ENCODE data around the gene ABCG1. TPM values are rescaled to one million over a fixed set of nuclear protein-coding genes. Genes with fewer than 3 reads are reported as not detected.

Gene ABCG1
- polyA plus RNA-seq, 1 donor from 2014 or later: 14.2 TPM

- H3K9ac ChIP-seq (ENCODE audit: low read length): no peak overlapping the region
- no peak overlapping the region for H2AFZ ChIP-seq (ENCODE audit: low read depth, low read length)
- no peaks in the 10 kb centered on the region for H3K9me2 ChIP-seq (ENCODE audit: insufficient read depth, low read length)
- no peaks in the 10 kb centered on the region for H4K20me1 ChIP-seq (ENCODE audit: insufficient read depth)
- H3K9me3 ChIP-seq (ENCODE audit: low read length): no peaks in the 10 kb centered on the region
- H3K4me3 ChIP-seq (ENCODE audit: low read length): no peak overlapping the region
- H3K4me2 ChIP-seq (ENCODE audit: low read length): no peak overlapping the region
- TF ChIP-seq EZH2 (IDR thresholded peaks at IDR 0.05; ENCODE audit: borderline replicate concordance, insufficient read depth, low read length, poor library complexity, severe bottlenecking) (no peak), SMC3 (conservative IDR thresholded peaks at IDR 0.05; ENCODE audit: poor library complexity) (no peak), EP300 (conservative IDR thresholded peaks at IDR 0.05; ENCODE audit: poor library complexity, severe bottlenecking) (no peak), CTCF (IDR thresholded peaks at IDR 0.05; ENCODE audit: poor library complexity, severe bottlenecking) (no peak), REST (IDR thresholded peaks at IDR 0.05; ENCODE audit: borderline replicate concordance) (no peak), RAD21 (conservative IDR thresholded peaks at IDR 0.05) (no peak), TAF1 (IDR thresholded peaks at IDR 0.05; ENCODE audit: low read depth) (no peak), POLR2AphosphoS5 (IDR thresholded peaks at IDR 0.05) (no peak), MXI1 (conservative IDR thresholded peaks at IDR 0.05; ENCODE audit: poor library complexity, severe bottlenecking) (no peak)
- no peaks in the 10 kb centered on the region for H3K36me3 ChIP-seq (ENCODE audit: insufficient read depth, low read length)
- H3K79me2 ChIP-seq (replicated peaks; ENCODE audit: insufficient read depth, low read length): no peaks in the 10 kb centered on the region
- no peak overlapping the region for H3K27ac ChIP-seq (ENCODE audit: low read length)
- no peaks in the 10 kb centered on the region for H3F3A ChIP-seq (ENCODE audit: insufficient read depth, low read length, poor library complexity, severe bottlenecking)
- no peaks in the 10 kb centered on the region for H3K27me3 ChIP-seq (ENCODE audit: insufficient read depth, low read depth, low read length)
Measured at GRCh38 chr21:42295845-42296244, 76.9 kb downstream of the ABCG1 start.

- H3K9me3 ChIP-seq (ENCODE audit: low read length): no peaks in the 10 kb centered on the region
- H3K4me2 ChIP-seq (ENCODE audit: low read length): no peak overlapping the region
- TF ChIP-seq REST (IDR thresholded peaks at IDR 0.05; ENCODE audit: borderline replicate concordance) (no peak), CTCF (IDR thresholded peaks at IDR 0.05; ENCODE audit: poor library complexity, severe bottlenecking) (no peak), SMC3 (conservative IDR thresholded peaks at IDR 0.05; ENCODE audit: poor library complexity) (no peak), EZH2 (IDR thresholded peaks at IDR 0.05; ENCODE audit: borderline replicate concordance, insufficient read depth, low read length, poor library complexity, severe bottlenecking) (no peak), MXI1 (conservative IDR thresholded peaks at IDR 0.05; ENCODE audit: poor library complexity, severe bottlenecking) (no peak), RAD21 (conservative IDR thresholded peaks at IDR 0.05) (no peak), EP300 (conservative IDR thresholded peaks at IDR 0.05; ENCODE audit: poor library complexity, severe bottlenecking) (no peak), POLR2AphosphoS5 (IDR thresholded peaks at IDR 0.05) (no peak), TAF1 (IDR thresholded peaks at IDR 0.05; ENCODE audit: low read depth) (no peak)
- no peaks in the 10 kb centered on the region for H3K79me2 ChIP-seq (replicated peaks; ENCODE audit: insufficient read depth, low read length)
- H3K9me2 ChIP-seq (ENCODE audit: insufficient read depth, low read length): no peaks in the 10 kb centered on the region
- H3F3A ChIP-seq (ENCODE audit: insufficient read depth, low read length, poor library complexity, severe bottlenecking): no peaks in the 10 kb centered on the region
- no peak overlapping the region for H3K9ac ChIP-seq (ENCODE audit: low read length)
- no peak overlapping the region for H2AFZ ChIP-seq (ENCODE audit: low read depth, low read length)
- H3K36me3 ChIP-seq (ENCODE audit: insufficient read depth, low read length): no peaks in the 10 kb centered on the region
- no peak overlapping the region for H3K27ac ChIP-seq (ENCODE audit: low read length)
- no peaks in the 10 kb centered on the region for H4K20me1 ChIP-seq (ENCODE audit: insufficient read depth)
- H3K4me3 ChIP-seq (ENCODE audit: low read length): no peak overlapping the region
- H3K27me3 ChIP-seq (ENCODE audit: insufficient read depth, low read depth, low read length): no peaks in the 10 kb centered on the region
Measured at GRCh38 chr21:42296501-42296900, 77.6 kb downstream of the ABCG1 start.
